GM21619 (cell line): ENCODE measurements around the gene LRRC8B.
"Not testable (repeated sequence)": the region's sequence is repeated elsewhere in the genome, so short reads cannot be mapped to it uniquely, and the experiment has no call there.

Experiments
- ATAC-seq: cut with Tn5 transposase; IDR thresholded peaks from one replicate; pipeline ENCODE4 v1.9.1; 2021; ENCODE audit not compliant: unreplicated experiment

LRRC8B gene

DNA sequence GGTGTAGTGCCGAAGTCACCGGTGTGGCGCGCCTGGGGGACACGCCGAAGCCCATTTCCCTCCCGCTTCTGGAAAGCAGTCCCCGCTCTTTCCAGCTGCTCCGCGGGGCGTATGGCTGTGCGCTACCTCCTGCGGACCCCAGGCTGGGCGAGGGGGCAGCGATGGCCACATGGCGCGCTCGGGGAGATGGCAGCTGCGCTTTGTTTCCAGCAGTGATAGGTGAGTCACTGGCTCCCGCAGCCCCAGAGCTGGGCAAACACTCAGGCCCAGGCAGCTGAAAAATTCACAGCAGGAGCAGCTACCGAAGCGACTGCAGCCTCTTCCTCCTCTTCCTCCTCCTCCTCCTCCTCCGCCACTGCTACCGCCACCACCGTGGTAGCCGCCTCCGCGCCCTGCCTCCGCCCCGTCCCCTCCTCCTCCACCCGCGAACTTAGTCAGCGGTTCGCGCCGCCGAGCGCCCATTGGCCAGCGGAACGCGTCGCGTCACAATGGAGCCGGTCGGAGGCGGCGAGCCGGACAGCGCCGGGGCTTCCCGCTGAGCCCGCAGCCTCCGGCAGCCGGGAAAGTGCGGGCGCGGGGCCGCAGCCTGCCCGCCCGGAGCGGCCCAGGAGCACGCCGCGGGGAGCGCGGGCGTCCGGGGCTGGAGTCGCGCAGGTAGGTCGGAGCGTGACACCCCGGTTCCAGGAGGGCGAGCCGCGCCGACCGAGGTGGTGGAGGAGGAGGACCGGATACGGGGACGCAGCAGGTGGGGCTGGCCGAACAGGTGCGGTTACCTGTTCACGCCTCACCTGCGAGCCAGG, at the start of gene LRRC8B:
Gene LRRC8B, plus strand, starts transcription at position 461 of the 800 bp plus-strand sequence. CDS start 57,822 bp downstream, outside the sequence.
- ATAC-seq = peak; percentile 86

DNA sequence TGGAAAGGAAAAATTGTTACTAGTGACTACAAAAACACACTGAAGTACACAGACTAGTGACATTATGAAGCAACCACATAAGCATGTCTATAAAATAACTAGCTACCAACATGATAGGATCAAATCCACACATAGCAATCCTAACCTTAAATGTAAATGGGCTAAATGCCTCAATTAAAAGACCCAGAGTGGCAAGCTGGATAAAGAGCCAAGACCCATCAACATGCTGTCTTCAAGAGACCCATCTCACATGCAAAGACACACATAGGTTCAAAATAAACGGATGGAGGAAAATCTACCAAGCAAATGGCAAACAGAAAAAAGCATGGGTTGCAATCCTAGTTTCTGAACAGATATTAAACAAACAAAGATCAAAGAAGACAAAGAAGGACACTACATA, 49.4 kb upstream of the LRRC8B start:
- no peak for ATAC-seq

DNA sequence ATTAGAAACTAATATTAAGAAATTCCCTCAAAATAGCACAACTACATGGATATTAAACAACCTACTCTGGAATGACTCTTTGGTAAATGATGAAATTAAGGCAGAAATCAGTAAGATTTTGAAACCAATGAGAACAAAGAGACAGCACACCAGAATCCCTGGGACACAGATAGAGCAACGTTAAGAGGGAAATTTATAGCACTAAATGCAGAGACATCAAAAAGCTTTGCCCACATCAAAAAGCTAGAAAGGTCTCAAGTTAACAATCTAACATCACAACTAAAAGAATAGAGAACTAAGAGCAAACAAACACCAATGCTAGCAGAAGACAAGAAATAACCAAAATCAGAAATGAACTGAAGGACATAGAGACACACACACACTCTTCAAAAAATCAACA, 48.6 kb upstream of the LRRC8B start:
- no peak for ATAC-seq

DNA sequence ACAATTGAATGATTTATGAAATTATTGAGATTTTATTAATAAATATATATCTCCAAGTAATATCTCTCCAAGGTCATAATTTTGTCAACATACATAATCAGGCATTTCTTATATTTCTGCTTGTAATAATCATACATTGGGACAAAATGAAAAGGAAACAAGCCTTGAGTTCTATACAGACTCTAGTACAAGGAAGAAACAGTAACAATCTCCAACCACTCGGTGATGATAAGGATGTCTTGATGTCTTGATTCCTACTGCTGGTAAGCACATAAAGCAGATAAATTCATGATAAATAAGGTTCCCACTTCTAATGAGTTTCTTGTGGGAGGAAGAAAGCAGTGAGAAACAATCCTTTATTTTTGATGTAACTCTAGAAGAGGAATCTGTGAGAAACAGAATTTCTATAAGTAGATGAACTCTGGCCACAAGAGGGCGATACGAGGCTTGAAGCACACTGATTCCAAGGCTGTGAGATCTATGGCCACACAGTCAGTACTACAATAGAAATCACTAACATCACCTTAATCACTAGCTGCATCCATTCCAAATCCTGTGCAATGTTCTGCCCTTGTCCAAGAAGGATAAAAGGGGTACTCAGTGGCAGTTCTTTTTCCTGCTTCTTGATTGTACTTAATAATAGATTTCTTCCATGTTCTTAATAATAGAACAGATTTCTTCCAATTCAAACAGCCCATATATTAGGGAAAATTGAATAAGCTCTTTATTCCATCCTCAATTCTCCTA, 41.4 kb upstream of the LRRC8B start:
- peak; percentile 83 for ATAC-seq

DNA sequence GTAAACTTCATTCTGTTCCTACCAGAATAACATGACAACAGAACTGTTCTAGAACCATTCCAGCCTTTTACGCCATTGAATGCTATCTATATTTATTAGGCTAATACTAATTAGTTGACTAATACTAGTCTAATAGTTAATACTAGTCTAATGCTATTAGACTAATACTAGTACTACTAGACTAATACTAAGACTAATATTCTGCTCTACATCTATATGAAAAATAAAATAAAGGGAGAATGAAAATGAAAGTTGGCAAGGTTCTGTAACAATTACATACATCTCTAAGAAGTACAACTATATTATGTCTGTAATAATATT, 40.9 kb upstream of the LRRC8B start:
- no peak for ATAC-seq

DNA sequence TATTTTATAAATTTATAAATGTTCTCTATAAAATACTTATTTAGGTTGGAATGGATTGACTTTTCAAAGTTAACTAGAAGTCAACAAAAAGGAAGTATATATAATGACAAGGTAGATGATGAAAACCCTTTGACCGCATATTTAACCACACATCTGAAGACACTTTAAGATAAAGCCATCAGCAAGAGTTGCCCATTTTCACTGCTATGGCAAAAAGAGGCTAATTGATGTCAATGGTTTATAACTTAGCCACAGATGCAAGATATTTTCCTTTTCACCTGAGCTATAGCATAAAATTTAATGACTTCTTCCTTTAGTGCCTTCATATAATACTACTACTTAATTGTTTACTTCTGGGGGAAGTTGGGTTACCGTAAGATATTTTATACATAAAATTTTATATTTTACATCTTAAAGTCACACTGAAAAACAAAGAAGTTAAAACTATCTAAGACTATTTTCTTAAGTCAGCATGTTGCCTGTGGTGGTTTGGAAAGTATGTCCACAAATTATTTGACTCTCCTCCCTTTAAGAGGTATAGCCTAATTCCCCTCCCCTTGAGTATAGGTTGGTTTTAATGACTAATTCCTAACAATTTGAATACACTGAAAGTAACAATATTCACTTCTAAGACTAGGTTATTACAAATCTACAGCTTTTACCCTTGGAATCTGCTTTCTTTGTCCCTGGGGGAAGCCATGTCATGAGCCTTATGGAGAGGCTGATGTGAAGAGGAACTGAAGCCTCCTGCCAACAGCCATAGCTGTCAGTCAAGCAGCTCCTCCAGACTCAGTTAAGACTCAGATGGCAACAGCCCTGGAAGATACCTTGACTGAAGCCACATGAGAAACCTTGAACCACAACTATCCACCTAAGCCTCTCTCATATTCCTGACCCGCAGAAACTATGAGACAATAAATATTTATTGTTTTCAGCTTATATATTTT, 40.3 kb upstream of the LRRC8B start:
- no peak for ATAC-seq

DNA sequence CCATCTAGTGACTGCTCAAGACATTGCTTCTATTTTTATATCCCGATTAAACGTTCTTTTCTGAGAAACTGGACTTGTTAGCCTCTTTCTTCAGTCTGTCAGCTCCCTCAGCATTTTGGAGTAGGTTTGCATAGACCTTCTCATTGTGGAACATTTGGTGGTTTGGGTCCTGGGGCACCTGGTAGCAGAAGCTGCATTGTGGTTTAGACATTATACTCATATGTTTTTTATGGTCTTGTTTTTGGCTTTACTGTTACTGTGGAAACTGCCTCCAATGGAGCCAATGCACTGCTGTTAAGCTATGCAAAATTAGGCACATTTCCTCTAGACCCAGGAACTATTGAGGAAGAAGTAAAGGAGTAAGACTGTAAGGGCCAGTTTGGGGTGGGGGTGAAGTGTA, 36.7 kb upstream of the LRRC8B start:
- ATAC-seq = no peak

DNA sequence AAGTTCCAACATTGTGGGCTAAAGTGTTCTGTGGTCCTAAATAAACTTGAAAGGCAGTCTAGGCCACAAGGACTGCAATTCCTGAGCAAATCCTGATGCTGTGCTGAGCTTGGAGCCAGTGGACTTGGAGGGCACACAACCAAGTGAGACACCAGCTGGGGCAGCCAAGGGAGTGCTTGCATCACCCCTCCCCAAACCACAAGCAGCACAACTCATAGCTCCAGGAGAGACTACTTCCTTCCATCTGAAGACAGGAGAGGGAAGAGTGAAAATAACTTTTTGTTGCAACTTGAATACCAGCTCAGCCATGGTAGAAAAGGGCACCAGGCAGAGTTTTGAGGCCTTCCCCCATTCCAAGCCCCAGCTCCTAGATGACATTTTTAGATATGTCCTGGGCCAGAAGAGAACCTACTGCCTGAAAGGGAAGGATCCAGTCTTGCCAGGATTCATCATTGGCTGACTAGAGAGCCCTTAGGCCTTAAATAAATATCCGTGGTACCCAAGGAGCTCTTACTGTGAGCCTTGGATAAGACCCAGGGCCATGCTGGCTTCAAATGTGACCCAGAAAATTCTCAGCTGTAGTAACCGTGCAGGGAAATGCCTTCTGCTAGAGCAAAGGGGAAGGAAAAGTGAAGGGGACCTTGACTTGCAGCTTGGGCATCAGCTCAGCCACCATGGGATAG, 35.4 kb upstream of the LRRC8B start:
- no peak for ATAC-seq

DNA sequence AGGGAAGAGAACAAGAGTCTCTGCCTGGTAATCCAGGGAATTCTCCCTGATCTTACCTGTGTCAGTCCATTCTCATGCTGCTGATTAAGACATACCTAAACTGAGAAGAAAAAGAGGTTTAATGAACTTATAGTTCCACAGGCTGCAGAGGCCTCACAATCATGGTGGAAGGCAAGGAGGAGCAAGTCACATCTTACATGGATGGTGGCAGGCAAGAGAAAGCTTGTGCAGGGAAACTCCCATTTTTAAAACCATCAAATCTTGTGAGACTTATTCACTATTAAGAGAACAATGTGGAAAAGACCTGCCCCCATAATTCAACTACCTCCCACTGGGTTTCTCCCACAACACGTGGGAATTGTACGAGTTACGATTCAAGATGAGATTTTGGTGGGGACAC, 34.2 kb upstream of the LRRC8B start:
- ATAC-seq = no peak

DNA sequence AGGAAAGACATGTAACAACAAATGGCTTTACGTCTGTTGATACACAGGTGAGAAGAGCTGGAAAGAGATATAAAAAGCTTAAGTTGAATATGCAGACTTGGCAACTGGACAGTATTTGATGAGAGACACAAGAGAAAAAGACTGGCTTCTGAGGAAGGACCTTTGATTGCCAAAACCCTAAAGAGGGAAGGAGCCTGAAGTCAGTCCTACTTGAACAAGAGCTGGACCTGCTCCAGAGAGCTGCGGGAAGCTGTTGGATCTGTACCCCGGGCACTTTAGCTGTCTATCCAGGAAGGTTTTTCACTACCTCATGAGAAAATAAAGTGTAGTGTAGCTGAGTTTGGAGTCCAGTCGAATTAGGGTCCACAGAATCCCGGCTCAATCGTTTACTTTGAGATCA, 25.3 kb upstream of the LRRC8B start:
- ATAC-seq = no peak

DNA sequence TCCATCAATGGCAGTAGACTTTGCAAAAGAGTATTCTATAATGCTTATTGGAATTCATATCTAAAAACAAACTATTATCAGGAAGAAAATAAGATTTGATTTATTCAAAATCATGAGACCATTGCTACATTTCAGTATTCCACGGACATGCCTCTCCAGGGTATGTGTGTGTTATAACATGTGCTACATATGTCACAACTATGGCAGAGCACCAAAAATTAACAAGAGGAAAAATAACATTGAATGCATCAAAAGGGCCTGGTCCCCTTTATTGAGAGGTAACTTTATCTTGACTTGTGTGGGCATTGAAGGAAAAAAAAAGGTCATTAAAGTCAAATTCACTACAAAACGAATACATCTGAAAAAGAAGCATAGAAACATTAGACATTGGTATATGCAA, 22.6 kb upstream of the LRRC8B start:
- ATAC-seq = no peak

DNA sequence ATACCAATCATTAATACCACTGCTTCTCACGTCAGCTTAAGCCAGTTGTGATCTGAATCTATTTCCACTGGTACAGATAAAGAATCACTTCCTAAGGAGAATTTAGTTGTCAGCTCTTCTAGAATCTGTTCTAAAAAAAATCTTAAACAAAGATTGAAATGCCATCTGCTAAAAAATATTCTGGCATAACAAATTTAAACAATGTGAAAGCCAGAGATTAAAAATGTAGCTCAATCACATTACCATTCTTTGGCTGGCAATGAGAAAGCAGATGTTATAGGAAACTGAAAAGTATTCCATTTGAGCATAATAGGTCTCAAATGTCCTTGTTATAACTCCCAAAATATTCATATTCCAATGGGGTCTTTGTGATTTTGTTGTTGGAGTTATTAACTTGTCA, 21.7 kb upstream of the LRRC8B start:
- ATAC-seq = no peak

DNA sequence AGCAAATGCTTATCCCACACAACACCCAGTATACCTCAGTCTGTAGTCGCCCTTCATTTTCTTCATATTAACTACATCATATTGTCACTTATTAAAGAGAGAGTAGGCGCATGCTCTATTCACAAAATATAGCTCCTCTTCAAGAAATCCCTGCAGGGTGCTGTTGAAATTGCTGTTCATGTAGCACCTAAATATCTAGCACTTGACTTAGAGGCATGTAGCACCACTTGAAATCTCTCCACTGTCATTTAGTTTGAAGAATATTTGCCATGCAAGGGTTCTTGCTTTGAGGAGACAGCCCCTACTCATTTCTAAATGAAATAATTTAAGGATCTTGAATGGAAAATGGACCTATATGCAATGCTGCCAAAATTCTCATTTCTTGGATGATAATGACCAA, 20.9 kb upstream of the LRRC8B start:
- no peak for ATAC-seq

DNA sequence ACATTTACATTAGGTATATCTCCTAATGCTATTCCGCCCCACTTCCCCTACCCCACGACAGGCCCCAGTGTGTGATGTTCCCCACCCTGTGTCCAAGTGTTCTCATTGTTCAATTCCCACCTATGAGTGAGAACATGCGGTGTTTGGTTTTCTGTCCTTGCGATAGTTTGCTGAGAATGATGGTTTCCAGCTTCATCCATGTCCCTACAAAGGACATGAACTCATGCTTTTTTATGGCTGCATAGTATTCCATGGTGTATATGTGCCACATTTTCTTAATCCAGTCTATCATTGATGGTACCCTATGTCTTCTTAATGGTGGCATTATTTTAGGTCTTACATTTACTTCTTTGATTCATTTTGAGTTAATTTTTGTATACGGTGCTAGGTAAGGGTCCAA, 14.6 kb upstream of the LRRC8B start:
- ATAC-seq = not testable (repeated sequence)

DNA sequence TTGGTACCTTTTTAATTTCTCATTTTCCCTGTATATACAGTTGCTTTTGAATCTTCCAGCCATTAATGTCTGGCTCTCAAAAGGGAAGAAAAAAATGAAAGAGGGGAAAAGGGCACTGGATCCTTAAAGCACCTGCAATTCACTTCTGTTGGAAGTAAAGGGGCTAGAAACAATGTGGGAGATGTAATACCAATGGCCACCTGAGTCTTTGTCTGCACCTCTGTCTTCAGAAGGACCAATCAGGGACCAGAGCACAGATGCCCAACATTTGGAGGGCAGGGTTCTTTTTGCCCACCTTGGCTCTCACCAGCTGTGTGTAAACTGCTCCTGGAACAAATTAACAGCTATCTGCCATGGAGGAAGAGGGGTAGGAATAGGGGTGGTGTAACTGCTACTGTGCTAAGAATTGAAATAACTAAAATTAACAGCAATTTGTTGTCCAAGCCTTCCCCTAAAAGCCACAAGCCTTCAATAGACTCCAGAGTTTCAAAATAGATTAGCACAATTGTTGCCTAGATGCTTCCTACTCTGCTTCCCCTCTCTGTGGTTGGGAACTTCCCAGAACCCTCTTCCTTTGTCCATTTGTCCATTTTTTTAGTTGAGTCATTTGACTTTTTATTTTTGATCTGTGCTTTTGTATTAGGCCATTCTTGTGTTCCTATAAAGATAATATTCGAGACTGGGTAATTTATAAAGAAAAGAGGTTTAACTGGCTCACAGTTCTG, 11.5 kb upstream of the LRRC8B start:
- no peak for ATAC-seq

DNA sequence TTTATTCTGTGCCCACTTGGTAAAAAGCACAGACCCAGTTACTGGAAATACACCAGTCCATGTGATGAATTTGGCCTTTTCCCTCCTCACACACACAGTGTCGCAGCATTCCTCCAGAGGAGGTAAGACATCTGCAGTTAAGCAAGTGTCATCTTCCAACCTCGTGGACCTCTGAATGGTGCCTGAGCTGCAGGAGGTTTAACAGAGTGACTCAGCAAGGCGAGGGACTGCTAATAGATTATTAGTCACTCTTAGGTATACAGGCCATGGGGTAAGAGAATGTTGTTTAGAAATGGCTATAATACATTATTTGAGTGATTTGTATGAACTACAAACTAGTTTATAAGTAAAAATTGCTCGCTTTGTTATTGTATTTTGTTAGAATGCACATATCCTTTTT, 8.6 kb upstream of the LRRC8B start:
- ATAC-seq = no peak

DNA sequence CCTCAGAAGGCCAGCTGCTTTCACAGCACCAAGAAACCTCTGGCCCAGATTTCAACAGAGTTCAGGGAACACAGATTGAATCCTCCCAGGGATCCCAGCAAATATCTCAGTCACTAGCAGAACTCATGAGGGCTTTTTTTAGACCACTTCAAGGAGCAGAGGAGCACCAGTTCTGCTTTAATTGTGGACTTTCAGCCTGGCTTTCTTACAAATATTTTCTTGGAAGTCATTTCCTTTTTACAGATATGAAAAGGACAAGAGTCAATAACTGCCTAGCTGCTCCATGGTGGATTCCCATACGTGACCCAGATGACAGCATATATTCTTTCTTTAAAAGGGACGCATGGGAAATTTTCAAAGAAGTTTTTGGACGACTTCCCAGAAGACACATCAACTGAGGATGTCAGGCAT, 6.4 kb upstream of the LRRC8B start:
- ATAC-seq = no peak

DNA sequence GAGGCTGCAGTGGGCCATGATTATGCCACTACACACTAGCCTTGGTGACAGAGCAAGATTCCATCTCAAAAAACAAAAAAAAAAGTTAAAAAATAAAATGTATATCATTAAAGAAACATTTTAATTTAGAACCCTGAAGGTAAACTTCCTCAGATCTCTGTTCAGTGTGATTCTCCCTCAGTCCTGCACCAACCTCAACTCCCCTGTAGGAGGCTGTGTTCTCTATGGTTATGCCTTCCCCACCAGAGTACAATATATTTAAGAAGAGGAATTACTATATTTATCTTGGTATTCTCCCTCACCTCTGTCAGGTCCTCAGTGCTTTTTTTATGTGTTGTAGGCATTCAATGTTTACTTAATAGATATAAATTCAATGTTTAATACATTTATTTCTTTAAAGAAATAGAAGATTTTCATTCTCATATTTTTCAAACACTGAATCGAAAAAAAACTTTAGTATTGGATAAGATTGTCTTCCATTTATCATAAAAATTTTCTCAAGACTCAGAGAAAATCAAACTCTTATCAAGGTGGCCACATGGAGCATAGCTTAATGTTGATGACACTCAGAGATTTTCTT, 4.8 kb upstream of the LRRC8B start:
- peak; percentile 45 for ATAC-seq

DNA sequence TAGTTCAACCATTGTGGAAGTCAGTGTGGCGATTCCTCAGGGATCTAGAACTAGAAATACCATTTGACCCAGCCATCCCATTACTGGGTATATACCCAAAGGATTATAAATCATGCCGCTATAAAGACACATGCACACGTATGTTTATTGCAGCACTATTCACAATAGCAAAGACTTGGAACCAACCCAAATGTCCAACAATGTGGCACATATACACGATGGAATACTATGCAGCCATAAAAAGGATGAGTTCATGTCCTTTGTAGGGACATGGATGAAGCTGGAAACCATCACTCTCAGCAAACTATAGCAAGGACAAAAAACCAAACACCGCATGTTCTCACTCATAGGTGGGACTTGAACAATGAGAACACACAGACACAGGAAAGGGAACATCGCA, 2.7 kb upstream of the LRRC8B start:
- ATAC-seq = not testable (repeated sequence)
